ENCODE results near the gene GPR25. TPM values are rescaled to one million over a fixed set of nuclear protein-coding genes. Genes with fewer than 3 reads are reported as not detected.

The GPR25 gene
- total RNA-seq, 1 donor from 2014 or later: not detected

GRCh38 chr1:200892546-200892945 is 19.8 kb downstream of the GPR25 start:
- intact Hi-C loops (cut with micrococcal nuclease): no loop called here
- peaks cover 59% of the 10 kb centered on the region for H3K27me3 Mint-ChIP-seq (ENCODE audit: insufficient read depth)

GRCh38 chr1:200892958-200893357 is 20.2 kb downstream of the GPR25 start:
- Mint-ChIP-seq H3K9me3 (no peaks in the 10 kb centered on the region), H3K4me1 (ENCODE audit: low read depth) (peaks cover 31% of the 10 kb centered on the region), H3K36me3 (ENCODE audit: low read depth) (no peaks in the 10 kb centered on the region), H3K27me3 (ENCODE audit: insufficient read depth) (peaks cover 61% of the 10 kb centered on the region), H3K4me3 (no peak overlapping the region), H3K27ac (no peak overlapping the region)
- no peak for DNase-seq (ENCODE audit: low spot score)
- intact Hi-C loops (cut with micrococcal nuclease): no loop called here

More at GRCh38 chr1:200892546-200892945, 19.8 kb downstream of the GPR25 start:
- Mint-ChIP-seq H3K9me3 (no peaks in the 10 kb centered on the region), H3K36me3 (ENCODE audit: low read depth) (no peaks in the 10 kb centered on the region), H3K4me1 (ENCODE audit: low read depth) (peaks cover 35% of the 10 kb centered on the region), H3K4me3 (no peak overlapping the region), H3K27ac (no peak overlapping the region)
- no peak for DNase-seq (ENCODE audit: low spot score)

- no peak for DNase-seq (ENCODE audit: low spot score)
These were observed 20.7 kb downstream of the GPR25 start for GRCh38 chr1:200893411-200893901.

GRCh38 chr1:200894712-200895442 is 22.1 kb downstream of the GPR25 start, which contains the start of gene INAVA:
TSS of gene INAVA (plus strand) at chr1:200894900. CDS start at chr1:200898401, 3,501 bp downstream.
- Mint-ChIP-seq H3K4me3 (no peak within 1 kb of the TSS), H3K36me3 (ENCODE audit: low read depth) (no peaks in the 10 kb centered on the region), H3K9me3 (no peaks in the 10 kb centered on the region), H3K27ac (no peak within 1 kb of the TSS), H3K4me1 (ENCODE audit: low read depth) (peaks cover 12% of the 10 kb centered on the region), H3K27me3 (ENCODE audit: insufficient read depth) (peaks cover 73% of the 10 kb centered on the region)
- intact Hi-C loops (cut with micrococcal nuclease): no loop called here
- no peak for DNase-seq (ENCODE audit: low spot score)

More at GRCh38 chr1:200893411-200893901, 20.7 kb downstream of the GPR25 start:
- Mint-ChIP-seq H3K4me3 (no peak overlapping the region), H3K27me3 (ENCODE audit: insufficient read depth) (peaks cover 65% of the 10 kb centered on the region), H3K4me1 (ENCODE audit: low read depth) (peaks cover 26% of the 10 kb centered on the region), H3K9me3 (no peaks in the 10 kb centered on the region), H3K27ac (no peak overlapping the region), H3K36me3 (ENCODE audit: low read depth) (no peaks in the 10 kb centered on the region)
- intact Hi-C loops (cut with micrococcal nuclease): no loop called here

- no peak overlapping the region for H3K4me3 Mint-ChIP-seq
- H3K36me3 Mint-ChIP-seq (ENCODE audit: low read depth): no peaks in the 10 kb centered on the region
- H3K9me3 Mint-ChIP-seq: no peaks in the 10 kb centered on the region
- intact Hi-C loops (cut with micrococcal nuclease): no loop called here
- no peak overlapping the region for H3K27ac Mint-ChIP-seq
- peaks cover 11% of the 10 kb centered on the region for H3K4me1 Mint-ChIP-seq (ENCODE audit: low read depth)
- peaks cover 68% of the 10 kb centered on the region for H3K27me3 Mint-ChIP-seq (ENCODE audit: insufficient read depth)
- no peak for DNase-seq (ENCODE audit: low spot score)
These were observed 22.6 kb downstream of the GPR25 start for GRCh38 chr1:200895443-200895789.

- H3K36me3 Mint-ChIP-seq (ENCODE audit: low read depth): no peaks in the 10 kb centered on the region
- no peak overlapping the region for H3K27ac Mint-ChIP-seq
- intact Hi-C loops (cut with micrococcal nuclease): no loop called here
- H3K27me3 Mint-ChIP-seq (ENCODE audit: insufficient read depth): peaks cover 64% of the 10 kb centered on the region
- H3K9me3 Mint-ChIP-seq: no peaks in the 10 kb centered on the region
- no peak overlapping the region for H3K4me3 Mint-ChIP-seq
- H3K4me1 Mint-ChIP-seq (ENCODE audit: low read depth): peaks cover 6% of the 10 kb centered on the region
- DNase-seq (ENCODE audit: low spot score): no peak
These were observed 23.2 kb downstream of the GPR25 start for GRCh38 chr1:200895801-200896530.

GRCh38 chr1:200896531-200897196 is 23.9 kb downstream of the GPR25 start:
- H3K36me3 Mint-ChIP-seq (ENCODE audit: low read depth): no peaks in the 10 kb centered on the region
- intact Hi-C loops (cut with micrococcal nuclease): no loop called here
- H3K9me3 Mint-ChIP-seq: no peaks in the 10 kb centered on the region
- peaks cover 65% of the 10 kb centered on the region for H3K27me3 Mint-ChIP-seq (ENCODE audit: insufficient read depth)
- DNase-seq (ENCODE audit: low spot score): no peak
- H3K4me1 Mint-ChIP-seq (ENCODE audit: low read depth): peaks cover 6% of the 10 kb centered on the region
- no peak overlapping the region for H3K4me3 Mint-ChIP-seq
- H3K27ac Mint-ChIP-seq: no peak overlapping the region

- Mint-ChIP-seq H3K36me3 (ENCODE audit: low read depth) (no peaks in the 10 kb centered on the region), H3K27ac (no peak overlapping the region), H3K4me1 (ENCODE audit: low read depth) (peaks cover 1% of the 10 kb centered on the region), H3K9me3 (no peaks in the 10 kb centered on the region), H3K27me3 (ENCODE audit: insufficient read depth) (peaks cover 62% of the 10 kb centered on the region), H3K4me3 (no peak overlapping the region)
- no peak for DNase-seq (ENCODE audit: low spot score)
- intact Hi-C loops (cut with micrococcal nuclease): no loop called here
These were observed 24.5 kb downstream of the GPR25 start for GRCh38 chr1:200897259-200897658.

- no peaks in the 10 kb centered on the region for H3K9me3 Mint-ChIP-seq
- no peaks in the 10 kb centered on the region for H3K4me1 Mint-ChIP-seq (ENCODE audit: low read depth)
- intact Hi-C loops (cut with micrococcal nuclease): no loop called here
- no peak for DNase-seq (ENCODE audit: low spot score)
- no peak overlapping the region for H3K4me3 Mint-ChIP-seq
- no peaks in the 10 kb centered on the region for H3K36me3 Mint-ChIP-seq (ENCODE audit: low read depth)
- H3K27ac Mint-ChIP-seq: no peak overlapping the region
- peaks cover 55% of the 10 kb centered on the region for H3K27me3 Mint-ChIP-seq (ENCODE audit: insufficient read depth)
These were observed 26.2 kb downstream of the GPR25 start for GRCh38 chr1:200899015-200899386.

GRCh38 chr1:200899451-200899915 is 26.7 kb downstream of the GPR25 start:
- no peak for DNase-seq (ENCODE audit: low spot score)
- no peaks in the 10 kb centered on the region for H3K4me1 Mint-ChIP-seq (ENCODE audit: low read depth)
- H3K27ac Mint-ChIP-seq: no peak overlapping the region
- peaks cover 55% of the 10 kb centered on the region for H3K27me3 Mint-ChIP-seq (ENCODE audit: insufficient read depth)
- intact Hi-C loops (cut with micrococcal nuclease): no loop called here
- no peak overlapping the region for H3K4me3 Mint-ChIP-seq
- no peaks in the 10 kb centered on the region for H3K36me3 Mint-ChIP-seq (ENCODE audit: low read depth)
- H3K9me3 Mint-ChIP-seq: no peaks in the 10 kb centered on the region

GRCh38 chr1:200899954-200900867 is 27.4 kb downstream of the GPR25 start:
- H3K4me3 Mint-ChIP-seq: no peak overlapping the region
- no peak for DNase-seq (ENCODE audit: low spot score)
- intact Hi-C loops (cut with micrococcal nuclease): no loop called here
- H3K36me3 Mint-ChIP-seq (ENCODE audit: low read depth): no peaks in the 10 kb centered on the region
- H3K27me3 Mint-ChIP-seq (ENCODE audit: insufficient read depth): peaks cover 54% of the 10 kb centered on the region
- no peaks in the 10 kb centered on the region for H3K9me3 Mint-ChIP-seq
- no peak overlapping the region for H3K27ac Mint-ChIP-seq
- peaks cover 1% of the 10 kb centered on the region for H3K4me1 Mint-ChIP-seq (ENCODE audit: low read depth)

- H3K27ac Mint-ChIP-seq: no peak overlapping the region
- DNase-seq (ENCODE audit: low spot score): no peak
- H3K27me3 Mint-ChIP-seq (ENCODE audit: insufficient read depth): peaks cover 54% of the 10 kb centered on the region
- intact Hi-C loops (cut with micrococcal nuclease): no loop called here
- H3K4me1 Mint-ChIP-seq (ENCODE audit: low read depth): peaks cover 8% of the 10 kb centered on the region
- H3K9me3 Mint-ChIP-seq: no peaks in the 10 kb centered on the region
- no peak overlapping the region for H3K4me3 Mint-ChIP-seq
- no peaks in the 10 kb centered on the region for H3K36me3 Mint-ChIP-seq (ENCODE audit: low read depth)
These were observed 28.1 kb downstream of the GPR25 start for GRCh38 chr1:200900877-200901276.

Data from activated T-helper 1 cell treated with anti-CD3 and anti-CD28 coated beads, Interleukin-12 subunit alpha, Interleukin-12 subunit beta, Interleukin-2, Interleukin-4 antibody, amounts not matched to agents 30 ng/mL and 10 ng/mL and 1 ng/mL, durations not matched to agents 14 hours and 24 hours and 36 hours (primary cell).